C4-2B (cell line): ENCODE data around the gene SMIM35.

ENCODE experiments used
- H3K27ac ChIP-seq: fragments of 450-650 bp; 2 replicates; pipeline ENCODE4 v1.5.1; 2017
- ZFX ChIP-seq: fragments of 450-650 bp; IDR thresholded peaks from 2 replicates; pipeline ENCODE4 v1.6.1; 2017
- TF ChIP-seq, protein P1 (sequence below): fragments of 450-650 bp; conservative IDR thresholded peaks from 2 replicates; pipeline ENCODE4 v1.5.1; 2017; ENCODE audit warnings: mild to moderate bottlenecking

The SMIM35 gene

DNA sequence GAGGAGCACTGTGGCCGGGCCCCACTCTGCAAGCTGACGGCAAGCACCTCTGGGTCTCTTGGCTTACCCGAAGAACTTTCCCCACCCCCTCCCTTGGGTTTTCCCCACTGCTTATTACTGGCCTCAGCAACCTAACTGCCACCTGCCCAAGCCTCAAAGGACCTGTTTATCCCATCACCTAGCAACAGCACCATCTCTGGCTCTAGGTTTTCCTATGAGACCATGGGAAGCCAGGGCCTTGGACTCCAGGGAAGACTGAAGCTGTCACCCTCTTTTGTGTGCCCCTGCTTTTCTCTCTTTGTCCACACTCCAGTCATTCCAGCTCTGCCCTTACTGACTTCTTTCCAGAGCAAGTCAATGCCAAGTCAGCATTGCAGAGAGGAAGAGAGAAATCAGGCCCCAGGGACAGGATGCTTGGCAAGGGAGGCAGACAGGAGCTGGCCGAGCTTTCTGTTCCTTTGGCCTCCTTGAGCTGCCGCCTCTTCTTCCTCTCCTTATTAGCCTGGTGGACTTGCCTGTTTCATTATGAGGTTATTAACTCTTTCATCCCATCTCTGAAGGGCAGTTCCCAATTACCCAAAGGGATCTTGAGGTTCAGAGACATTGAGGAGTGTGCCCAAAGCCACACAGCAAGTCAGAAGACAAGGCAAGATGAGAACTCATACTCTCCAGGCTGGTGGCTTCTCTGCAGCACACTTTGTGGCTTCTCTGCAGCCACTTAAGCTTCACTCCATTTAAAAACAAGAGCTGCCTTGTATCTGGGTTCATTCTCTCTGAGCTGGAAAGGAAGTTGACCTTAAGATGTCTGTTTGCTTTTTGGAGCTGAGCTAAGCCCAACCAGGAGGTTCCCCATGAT is at the start of gene SMIM35:
Gene SMIM35 (minus strand): TSS at position 51 of the 856 bp plus-strand sequence. CDS start 206 bp downstream, outside the sequence.
- TF ChIP-seq ZFX, result no peak
- TF ChIP-seq, protein P1, sequence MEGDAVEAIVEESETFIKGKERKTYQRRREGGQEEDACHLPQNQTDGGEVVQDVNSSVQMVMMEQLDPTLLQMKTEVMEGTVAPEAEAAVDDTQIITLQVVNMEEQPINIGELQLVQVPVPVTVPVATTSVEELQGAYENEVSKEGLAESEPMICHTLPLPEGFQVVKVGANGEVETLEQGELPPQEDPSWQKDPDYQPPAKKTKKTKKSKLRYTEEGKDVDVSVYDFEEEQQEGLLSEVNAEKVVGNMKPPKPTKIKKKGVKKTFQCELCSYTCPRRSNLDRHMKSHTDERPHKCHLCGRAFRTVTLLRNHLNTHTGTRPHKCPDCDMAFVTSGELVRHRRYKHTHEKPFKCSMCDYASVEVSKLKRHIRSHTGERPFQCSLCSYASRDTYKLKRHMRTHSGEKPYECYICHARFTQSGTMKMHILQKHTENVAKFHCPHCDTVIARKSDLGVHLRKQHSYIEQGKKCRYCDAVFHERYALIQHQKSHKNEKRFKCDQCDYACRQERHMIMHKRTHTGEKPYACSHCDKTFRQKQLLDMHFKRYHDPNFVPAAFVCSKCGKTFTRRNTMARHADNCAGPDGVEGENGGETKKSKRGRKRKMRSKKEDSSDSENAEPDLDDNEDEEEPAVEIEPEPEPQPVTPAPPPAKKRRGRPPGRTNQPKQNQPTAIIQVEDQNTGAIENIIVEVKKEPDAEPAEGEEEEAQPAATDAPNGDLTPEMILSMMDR, result no peak
- no peak within 1 kb of the TSS for H3K27ac ChIP-seq

GRCh38 chr11:118136341-118136740 is 49.6 kb upstream of the SMIM35 start:
- TF ChIP-seq ZFX, result no peak
- TF ChIP-seq, protein P1, result no peak
- no peak overlapping the region for H3K27ac ChIP-seq

DNA sequence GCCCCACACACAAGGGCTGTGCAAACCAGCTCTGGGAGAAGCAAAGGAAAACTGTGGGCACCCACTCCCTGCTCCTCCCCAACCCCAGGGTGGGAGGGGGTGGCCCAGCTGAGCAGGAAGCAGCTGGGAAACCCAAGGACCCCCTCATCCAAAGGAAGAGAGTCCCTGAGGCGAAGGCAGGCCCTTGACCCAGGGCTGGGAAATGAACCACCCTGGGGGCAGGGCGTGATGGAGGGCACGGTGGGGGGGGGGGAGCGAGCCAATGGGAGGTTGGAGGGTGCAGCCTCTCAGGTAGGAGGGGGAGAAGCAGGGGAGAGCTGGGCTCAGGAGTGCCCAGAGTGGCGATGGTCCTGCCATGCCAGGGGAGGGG is 49.0 kb upstream of the SMIM35 start:
- H3K27ac ChIP-seq, result no peak overlapping the region
- no peak for TF ChIP-seq ZFX
- TF ChIP-seq, protein P1, result no peak

DNA sequence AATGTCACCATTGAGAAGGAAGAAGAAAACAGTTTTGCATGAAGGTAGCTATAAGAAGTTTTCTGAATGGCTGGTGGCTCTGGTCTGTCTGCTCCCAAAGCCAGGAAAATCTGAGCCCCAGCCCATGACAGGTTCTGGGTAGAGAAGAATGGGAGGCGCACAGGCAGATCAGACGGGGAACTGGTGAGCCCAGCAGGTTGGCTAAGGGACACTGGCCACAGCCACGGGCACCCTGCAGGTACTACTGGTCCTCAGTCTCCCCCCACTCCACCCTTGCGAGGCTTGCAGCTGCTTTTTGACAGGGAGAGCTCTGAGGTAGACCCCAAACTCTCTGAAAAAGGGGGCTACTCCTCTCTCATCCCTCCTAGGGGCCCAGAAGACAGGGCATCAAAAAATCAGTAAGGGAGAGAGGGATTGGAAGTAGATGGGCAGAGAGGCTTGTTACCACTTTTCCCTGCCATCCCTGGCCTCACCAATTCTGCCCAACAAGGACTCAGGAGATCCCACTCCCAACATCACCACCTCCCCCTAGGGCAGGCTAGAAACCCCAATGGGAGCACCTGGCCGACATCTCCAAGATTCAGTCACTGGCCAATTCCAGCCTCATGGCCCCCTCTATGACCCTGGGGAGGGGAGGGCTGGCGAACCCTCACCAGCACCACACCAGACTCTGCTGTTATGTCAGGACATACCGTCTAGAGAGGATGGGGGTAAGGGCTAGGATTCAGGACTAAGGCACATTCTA is 48.5 kb upstream of the SMIM35 start:
- TF ChIP-seq, protein P1, result no peak
- TF ChIP-seq ZFX, result no peak
- no peak overlapping the region for H3K27ac ChIP-seq

GRCh38 chr11:118133816-118134215 is 47.1 kb upstream of the SMIM35 start:
- H3K27ac ChIP-seq, result no peak overlapping the region
- TF ChIP-seq, protein P1, result no peak
- no peak for TF ChIP-seq ZFX

GRCh38 chr11:118132385-118133151 is 45.8 kb upstream of the SMIM35 start:
- no peak for TF ChIP-seq ZFX
- TF ChIP-seq, protein P1, result no peak
- no peak overlapping the region for H3K27ac ChIP-seq
